HG03575 (cell line): Measurements from ENCODE around the gene SMYD1.

ENCODE experiments used
- ATAC-seq: cut with Tn5 transposase; IDR thresholded peaks from one replicate; pipeline ENCODE4 v1.9.1; 2021; ENCODE audit not compliant: unreplicated experiment, insufficient number of reproducible peaks, low FRiP score; ENCODE audit errors: extremely low read depth

SMYD1 gene

GRCh38 chr2:88131201-88131998 lies 63.8 kb downstream of the SMYD1 start:
- ATAC-seq: no peak

- no peak for ATAC-seq
These were observed 64.4 kb downstream of the SMYD1 start for GRCh38 chr2:88131999-88132368.

GRCh38 chr2:88133875-88134274 lies 66.2 kb downstream of the SMYD1 start:
- no peak for ATAC-seq

- ATAC-seq: no peak
These were observed 69.2 kb downstream of the SMYD1 start for GRCh38 chr2:88136817-88137216.

- ATAC-seq: no peak
These were observed 70.2 kb downstream of the SMYD1 start for GRCh38 chr2:88137833-88138232.

GRCh38 chr2:88139203-88139702 lies 71.6 kb downstream of the SMYD1 start:
- no peak for ATAC-seq

- ATAC-seq: no peak
These were observed 72.2 kb downstream of the SMYD1 start for GRCh38 chr2:88139804-88140203.

GRCh38 chr2:88141952-88142351 lies 74.3 kb downstream of the SMYD1 start:
- ATAC-seq: no peak

GRCh38 chr2:88144271-88144670 lies 76.6 kb downstream of the SMYD1 start:
- ATAC-seq: no peak

- no peak for ATAC-seq
These were observed 77.4 kb downstream of the SMYD1 start for GRCh38 chr2:88144914-88145497.

GRCh38 chr2:88146590-88146989 lies 79.0 kb downstream of the SMYD1 start:
- no peak for ATAC-seq

- ATAC-seq: no peak
These were observed 79.5 kb downstream of the SMYD1 start for GRCh38 chr2:88147145-88147544.

- no peak for ATAC-seq
These were observed 81.4 kb downstream of the SMYD1 start for GRCh38 chr2:88148929-88149438.

GRCh38 chr2:88159481-88159880 lies 91.9 kb downstream of the SMYD1 start:
- no peak for ATAC-seq

- ATAC-seq: no peak
These were observed 92.4 kb downstream of the SMYD1 start for GRCh38 chr2:88159955-88160415.

- ATAC-seq: no peak
These were observed 92.9 kb downstream of the SMYD1 start for GRCh38 chr2:88160517-88160916.

GRCh38 chr2:88161446-88162244 lies 94.0 kb downstream of the SMYD1 start:
- ATAC-seq: no peak
